C4-2B (cell line): ENCODE results near the gene FSTL4.

ENCODE experiments used
- ZFX ChIP-seq: fragments of 450-650 bp; IDR thresholded peaks from 2 replicates; pipeline ENCODE4 v1.6.1; 2017
- TF ChIP-seq, protein P1 (sequence below): fragments of 450-650 bp; conservative IDR thresholded peaks from 2 replicates; pipeline ENCODE4 v1.5.1; 2017; ENCODE audit warnings: mild to moderate bottlenecking

DNA sequence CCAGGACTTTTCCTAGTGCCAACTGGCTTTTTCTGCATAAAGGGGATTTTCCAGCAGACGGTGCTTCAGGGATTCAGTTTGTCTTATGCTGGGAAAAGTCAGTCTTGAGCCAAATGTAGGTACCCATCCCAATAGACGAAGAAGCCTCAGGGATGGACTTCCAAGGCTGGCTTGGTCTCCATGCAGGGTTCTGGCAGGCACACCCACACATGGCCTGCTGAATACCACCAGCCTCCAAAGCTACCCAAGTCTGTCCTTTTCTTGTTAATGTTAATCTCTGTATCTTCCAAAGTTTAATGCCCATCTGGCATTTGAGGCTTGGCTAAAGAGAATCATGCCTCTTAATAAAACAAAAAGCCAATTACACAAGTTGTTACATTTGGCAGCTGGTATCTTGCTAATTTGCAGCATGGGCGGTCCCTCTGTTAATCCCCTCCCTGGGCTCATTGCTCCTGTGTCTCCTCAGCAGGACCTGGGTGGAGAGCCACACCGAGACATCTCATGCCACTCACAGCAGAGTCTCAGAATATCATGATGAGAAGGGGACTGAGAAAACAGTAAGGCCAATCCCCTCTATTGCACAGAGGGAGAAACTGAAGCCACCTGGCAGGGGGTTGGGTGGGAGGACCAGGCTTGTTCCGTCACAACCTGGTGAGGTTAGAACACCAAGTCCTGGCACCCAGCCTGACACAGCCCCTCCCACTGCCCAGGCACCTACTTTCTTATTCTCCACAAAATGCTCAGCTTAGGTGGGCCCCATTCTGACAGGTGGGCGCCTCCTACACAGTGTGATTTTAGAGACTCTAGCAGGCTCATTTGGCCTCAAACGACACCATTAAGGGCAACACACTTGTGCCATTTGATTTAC lies 243.2 kb downstream of the FSTL4 start:
- TF ChIP-seq, protein P1, sequence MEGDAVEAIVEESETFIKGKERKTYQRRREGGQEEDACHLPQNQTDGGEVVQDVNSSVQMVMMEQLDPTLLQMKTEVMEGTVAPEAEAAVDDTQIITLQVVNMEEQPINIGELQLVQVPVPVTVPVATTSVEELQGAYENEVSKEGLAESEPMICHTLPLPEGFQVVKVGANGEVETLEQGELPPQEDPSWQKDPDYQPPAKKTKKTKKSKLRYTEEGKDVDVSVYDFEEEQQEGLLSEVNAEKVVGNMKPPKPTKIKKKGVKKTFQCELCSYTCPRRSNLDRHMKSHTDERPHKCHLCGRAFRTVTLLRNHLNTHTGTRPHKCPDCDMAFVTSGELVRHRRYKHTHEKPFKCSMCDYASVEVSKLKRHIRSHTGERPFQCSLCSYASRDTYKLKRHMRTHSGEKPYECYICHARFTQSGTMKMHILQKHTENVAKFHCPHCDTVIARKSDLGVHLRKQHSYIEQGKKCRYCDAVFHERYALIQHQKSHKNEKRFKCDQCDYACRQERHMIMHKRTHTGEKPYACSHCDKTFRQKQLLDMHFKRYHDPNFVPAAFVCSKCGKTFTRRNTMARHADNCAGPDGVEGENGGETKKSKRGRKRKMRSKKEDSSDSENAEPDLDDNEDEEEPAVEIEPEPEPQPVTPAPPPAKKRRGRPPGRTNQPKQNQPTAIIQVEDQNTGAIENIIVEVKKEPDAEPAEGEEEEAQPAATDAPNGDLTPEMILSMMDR, result no peak
- no peak for TF ChIP-seq ZFX
